ENCODE results near the gene NUTM2A.
"Not testable (repeated sequence)": the region's sequence is repeated elsewhere in the genome, so short reads cannot be mapped to it uniquely, and the experiment has no call there.

Gene NUTM2A

DNA sequence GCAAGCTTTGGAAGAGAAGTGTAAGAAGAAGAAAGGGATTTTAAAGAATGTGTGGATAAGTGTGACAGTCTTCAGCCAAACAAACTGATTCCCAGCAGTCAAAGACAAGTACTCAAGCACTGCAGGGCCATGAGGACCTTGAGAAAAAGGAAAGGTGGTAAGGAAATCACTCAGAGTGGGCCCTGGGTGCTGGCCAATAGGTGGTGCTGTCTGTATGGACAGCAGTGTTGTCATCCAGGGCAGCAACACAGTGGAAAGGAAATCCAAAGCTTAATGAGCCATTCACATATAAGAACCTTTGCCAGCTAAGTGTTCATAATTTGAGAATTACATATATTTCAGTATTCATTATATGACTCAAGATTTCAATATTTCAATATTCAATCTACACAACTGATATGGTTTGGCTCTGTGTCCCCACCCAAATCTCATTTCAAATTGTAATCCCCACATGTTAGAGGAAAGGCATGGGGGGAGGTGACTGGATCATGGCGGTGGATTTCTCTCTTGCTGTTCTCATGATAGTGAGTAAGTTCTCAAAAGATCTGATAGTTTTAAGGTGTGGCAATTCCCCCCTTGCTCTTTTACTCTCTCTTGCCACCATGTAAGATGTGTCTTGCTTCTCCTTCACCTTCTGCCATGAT lies 55.6 kb downstream of the NUTM2A start:
- DNase-seq; H2BK5ac ChIP-seq (ENCODE audit: low read depth, low read length, poor library complexity); H2AFZ ChIP-seq (ENCODE audit: insufficient read depth, low read length, poor library complexity); H2AK5ac ChIP-seq (ENCODE audit: low read length); H3K23ac ChIP-seq (ENCODE audit: low read length); H3K27ac ChIP-seq (ENCODE audit: low read depth, low read length); H3K9me3 ChIP-seq (ENCODE audit: insufficient read depth, low read depth, low read length); H3K4ac ChIP-seq (ENCODE audit: low read depth, low read length); H4K12ac ChIP-seq (ENCODE audit: low read depth, low read length); H3K14ac ChIP-seq (ENCODE audit: low read length); H4K91ac ChIP-seq (ENCODE audit: low read depth, low read length); H3K9ac ChIP-seq (ENCODE audit: low read length); H3K79me1 ChIP-seq (ENCODE audit: low read length); H3K4me3 ChIP-seq (ENCODE audit: low read depth, low read length); H3K36me3 ChIP-seq (ENCODE audit: control insufficient read depth in 1 of 2, insufficient read depth in 2 of 2, low read length in 2 of 2); H3K4me1 ChIP-seq (ENCODE audit: control insufficient read depth in 1 of 2, insufficient read depth in 2 of 2, low read length in 2 of 2); H3K79me2 ChIP-seq (ENCODE audit: control insufficient read depth, insufficient read depth, low read length, poor library complexity); H3K27me3 ChIP-seq (ENCODE audit: insufficient read depth, low read length); H3K4me2 ChIP-seq (ENCODE audit: low read length); H4K8ac ChIP-seq (ENCODE audit: low read depth, low read length); H2BK12ac ChIP-seq (ENCODE audit: low read length); H2BK120ac ChIP-seq (ENCODE audit: insufficient read depth, low read length, poor library complexity); H3K18ac ChIP-seq (ENCODE audit: low read length): not testable (repeated sequence)
- no CpG with 5 or more reads among the region's 1 CpG for WGBS (ENCODE audit: extremely low coverage, insufficient coverage, insufficient read length)
